Stimulated activated CD8-positive, alpha-beta memory T cell treated with anti-CD3 and anti-CD28 coated beads, Interleukin-4, amount 100 ng/mL, for 1 hour (primary cell): ENCODE results near the gene ULBP3.
"Not testable (repeated sequence)": the region's sequence is repeated elsewhere in the genome, so short reads cannot be mapped to it uniquely, and the experiment has no call there.

Experiments
- DNase-seq, 2 donors: peaks; one replicate each; pipeline ENCODE4 v3.0.0-alpha.2; 2020; ENCODE audit warnings: low read depth in 2 of 2, low spot score in 1 of 2

The ULBP3 gene

DNA sequence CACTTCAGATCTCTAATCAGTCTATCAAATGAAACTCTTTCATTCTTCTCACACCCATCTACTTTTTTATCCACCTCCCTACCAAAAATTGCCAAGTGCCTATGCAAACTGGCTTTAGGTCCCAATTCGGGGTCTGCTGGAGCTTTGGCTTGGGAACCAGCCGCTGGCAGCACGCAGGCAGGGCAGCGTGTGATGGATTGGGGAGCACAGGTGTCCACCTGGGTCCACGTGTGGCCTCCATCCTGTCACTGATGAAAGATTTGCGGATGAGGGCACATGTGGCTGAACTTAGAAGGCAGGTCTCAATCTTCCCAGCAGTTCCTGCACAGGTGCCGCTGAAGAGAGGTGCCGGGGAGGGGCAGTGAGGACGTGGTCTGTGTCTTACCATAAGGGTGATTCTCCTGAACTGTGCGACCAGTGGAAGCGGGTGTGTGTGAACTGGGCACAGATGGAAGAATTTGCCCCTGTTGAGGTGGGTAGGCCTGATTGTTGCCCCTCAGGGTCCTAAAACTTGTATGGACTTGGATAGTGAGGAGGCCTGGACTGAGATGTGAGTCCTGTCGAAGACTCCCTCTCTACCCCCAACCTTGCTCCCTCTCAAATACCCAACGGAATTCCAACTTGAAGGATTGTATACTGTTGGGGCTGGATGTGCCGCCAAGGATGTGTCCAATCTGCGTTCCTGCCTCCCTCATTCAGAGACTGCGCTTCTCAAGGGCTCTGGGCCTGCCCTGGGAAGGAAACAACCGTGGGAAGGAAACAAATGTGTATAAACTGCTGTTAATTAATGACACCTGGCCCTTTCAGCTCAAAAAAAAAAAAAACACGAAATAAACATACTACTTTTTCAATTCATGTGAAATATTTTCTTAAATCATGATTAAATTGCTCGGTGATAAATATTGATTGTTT is 25.2 kb downstream of the ULBP3 start:
- no peak for DNase-seq

DNA sequence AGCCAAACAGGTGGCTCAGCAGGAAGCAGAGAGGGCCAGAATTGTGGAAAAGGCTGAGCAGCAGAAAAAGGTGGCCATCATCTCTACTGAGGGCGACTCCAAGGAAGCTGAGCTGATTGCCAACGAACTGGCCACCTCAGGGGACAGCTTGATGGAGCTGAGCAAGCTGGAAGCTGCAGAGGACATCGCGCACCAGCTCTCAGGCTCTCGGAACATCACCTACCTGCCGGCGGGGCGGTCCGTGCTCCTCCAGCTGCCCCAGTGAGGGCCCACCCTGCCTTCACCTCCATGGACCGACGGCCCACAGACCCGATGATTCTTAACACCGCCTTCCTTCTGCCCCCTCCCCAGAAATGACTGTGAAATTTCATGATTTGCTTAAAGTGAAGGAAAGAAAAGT is 25.8 kb downstream of the ULBP3 start:
- no peak for DNase-seq

GRCh38 chr6:150038202-150039062 is 30.5 kb downstream of the ULBP3 start:
- DNase-seq = no peak

DNA sequence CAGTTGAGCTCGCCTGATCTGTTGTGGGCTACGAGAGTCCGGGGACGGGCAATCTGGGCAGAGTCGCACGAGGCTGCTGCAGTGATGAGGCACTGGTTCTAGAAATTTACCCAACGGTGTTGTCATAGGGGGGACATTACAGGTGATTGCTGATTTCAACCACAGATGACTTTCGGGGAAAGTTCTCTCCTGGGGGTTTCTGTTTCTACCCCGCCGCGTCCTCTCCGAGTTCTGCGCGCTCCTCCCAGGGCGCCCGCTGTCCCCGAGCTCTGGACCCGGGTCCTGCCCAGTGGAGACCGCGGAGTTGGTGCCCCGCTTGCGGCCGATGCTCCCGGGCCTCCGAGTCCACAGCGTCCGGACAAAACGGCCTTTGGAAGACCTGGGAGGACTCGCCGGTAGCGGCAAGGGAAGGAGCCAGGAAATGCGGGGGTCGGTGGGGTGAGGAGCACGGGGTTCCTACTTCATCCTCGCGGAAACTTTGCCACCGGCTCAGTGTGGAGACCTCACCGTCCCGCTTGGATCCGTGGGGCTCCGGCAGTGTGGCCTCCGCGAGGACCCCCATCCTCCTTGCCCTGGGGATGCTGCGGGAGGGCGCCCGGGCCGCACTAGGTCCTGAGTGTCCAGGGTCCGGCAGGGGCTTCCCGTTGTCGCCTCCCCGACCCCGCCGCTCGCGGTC is 31.3 kb downstream of the ULBP3 start:
- DNase-seq = no peak

GRCh38 chr6:150036081-150036480 is 32.8 kb downstream of the ULBP3 start:
- DNase-seq = no peak

- no peak for DNase-seq
Measured at GRCh38 chr6:150033207-150033771, 35.6 kb downstream of the ULBP3 start.

DNA sequence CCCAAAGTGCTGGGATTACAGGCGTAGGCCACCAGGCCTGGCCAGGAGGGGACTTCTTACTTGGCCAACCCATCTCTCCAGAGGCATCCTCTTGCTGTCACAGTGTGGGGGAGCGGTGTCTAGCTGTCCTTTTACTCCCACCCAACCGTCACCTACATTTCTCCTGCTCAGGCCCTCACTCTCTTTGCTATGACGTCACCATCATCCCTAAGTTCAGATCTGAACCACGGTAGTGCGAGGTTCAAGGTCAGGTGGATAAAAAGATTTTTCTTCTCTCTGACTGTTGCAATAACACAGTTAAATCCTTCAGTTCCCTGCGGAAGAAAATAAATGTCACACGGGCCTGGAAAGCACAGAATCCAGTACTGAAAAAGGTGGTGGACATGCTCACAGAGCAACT is 36.3 kb downstream of the ULBP3 start:
- DNase-seq = no peak

GRCh38 chr6:150030611-150031010 is 38.3 kb downstream of the ULBP3 start:
- no peak for DNase-seq

GRCh38 chr6:150029749-150030148 is 39.2 kb downstream of the ULBP3 start:
- no peak for DNase-seq

DNA sequence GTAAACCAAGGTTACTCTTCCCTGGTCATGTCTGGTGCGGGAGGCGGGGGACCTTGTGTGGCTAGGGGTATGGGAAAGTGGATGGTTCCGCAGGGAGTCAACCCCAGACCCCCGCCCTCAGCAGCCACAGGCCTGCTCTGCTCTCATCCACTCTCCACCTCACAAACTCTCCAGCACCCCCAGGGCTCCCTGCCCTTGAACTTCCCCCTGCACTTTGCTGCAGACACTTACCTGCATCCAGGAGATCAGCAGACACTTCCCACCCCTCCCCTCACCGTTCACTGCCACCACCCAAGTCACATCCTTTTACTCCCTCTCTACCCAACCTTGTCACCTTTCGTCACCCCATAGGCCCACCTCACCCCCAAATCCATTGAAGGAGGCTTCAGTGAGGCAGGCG is 39.6 kb downstream of the ULBP3 start:
- no peak for DNase-seq

- no peak for DNase-seq
Measured at GRCh38 chr6:150028799-150029198, 40.1 kb downstream of the ULBP3 start.

DNA sequence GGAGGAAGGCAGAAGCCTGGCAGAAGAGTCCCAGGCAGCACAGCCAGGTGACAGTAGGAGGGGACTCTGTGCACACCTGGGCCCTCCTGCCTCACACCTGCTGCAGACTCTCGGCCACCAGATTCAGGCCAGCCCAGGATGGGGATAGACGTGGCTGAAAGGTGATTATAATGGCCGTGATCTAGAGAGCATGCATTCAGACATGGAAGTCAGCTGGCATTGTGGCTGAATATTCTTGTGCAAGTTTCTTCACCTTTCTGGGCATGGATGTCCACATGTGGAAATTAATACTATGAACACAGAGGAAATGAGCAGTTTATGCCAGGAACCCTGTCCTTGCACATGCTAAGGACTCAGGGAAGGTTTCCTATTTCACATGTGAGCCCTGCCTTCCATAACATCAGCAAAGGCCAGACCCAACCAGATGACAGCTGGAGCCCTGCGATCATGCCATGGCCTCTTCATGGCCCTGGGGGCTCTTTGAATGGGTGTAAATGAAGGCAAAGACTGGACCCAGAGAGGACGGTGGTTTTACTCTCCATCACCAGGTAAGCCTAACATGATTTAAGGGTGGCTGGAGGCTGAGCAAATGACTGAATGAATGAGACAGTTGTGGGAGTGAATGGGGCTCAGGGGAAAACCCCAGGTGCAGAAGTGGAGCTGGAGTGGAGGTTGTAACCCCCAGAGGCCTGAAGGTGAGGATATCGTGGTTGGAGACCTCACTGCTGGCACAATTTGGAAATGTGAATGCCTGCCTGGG is 40.9 kb downstream of the ULBP3 start:
- DNase-seq = no peak

- DNase-seq = no peak
Measured at GRCh38 chr6:150026976-150027805, 41.7 kb downstream of the ULBP3 start.

DNA sequence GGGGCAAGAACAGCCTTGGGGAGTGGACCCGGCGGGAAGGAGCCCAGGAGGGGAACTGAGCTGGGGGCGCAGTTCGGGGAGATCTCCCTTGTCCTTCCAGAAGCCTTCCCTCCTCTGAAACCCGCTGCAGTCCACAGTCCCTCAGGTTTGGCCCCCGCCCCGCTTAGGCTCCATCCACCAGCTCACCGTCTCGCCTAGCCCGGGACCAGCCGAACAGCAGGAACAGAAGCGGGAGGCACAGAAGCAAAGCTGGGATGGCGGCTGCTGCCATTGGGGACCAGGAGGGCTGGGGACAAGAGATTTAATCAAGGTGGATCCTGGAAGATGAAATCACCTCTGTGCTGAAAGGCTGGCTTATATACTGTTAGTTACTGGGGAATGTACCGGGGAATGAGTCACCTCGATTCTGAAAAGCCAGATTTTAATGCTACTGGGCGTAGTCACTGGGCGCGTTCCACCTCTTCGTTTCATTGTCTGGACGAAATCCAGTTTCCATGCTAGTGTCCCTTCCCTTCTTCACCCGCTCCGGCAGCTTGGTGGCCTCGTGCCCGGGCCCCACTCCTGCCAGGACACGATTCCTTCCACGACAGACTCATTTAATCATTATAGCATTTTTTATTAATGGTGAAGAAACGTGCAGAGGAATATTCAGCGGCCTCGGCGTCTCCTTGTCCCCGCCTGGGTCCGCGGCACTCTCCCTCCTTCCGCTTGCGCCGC is 43.6 kb downstream of the ULBP3 start, which contains the start of gene RAET1L:
RAET1L (minus strand) TSS at position 332 of the 717 bp plus-strand sequence; CDS start at position 271, 61 bp downstream.
- DNase-seq = no peak

DNA sequence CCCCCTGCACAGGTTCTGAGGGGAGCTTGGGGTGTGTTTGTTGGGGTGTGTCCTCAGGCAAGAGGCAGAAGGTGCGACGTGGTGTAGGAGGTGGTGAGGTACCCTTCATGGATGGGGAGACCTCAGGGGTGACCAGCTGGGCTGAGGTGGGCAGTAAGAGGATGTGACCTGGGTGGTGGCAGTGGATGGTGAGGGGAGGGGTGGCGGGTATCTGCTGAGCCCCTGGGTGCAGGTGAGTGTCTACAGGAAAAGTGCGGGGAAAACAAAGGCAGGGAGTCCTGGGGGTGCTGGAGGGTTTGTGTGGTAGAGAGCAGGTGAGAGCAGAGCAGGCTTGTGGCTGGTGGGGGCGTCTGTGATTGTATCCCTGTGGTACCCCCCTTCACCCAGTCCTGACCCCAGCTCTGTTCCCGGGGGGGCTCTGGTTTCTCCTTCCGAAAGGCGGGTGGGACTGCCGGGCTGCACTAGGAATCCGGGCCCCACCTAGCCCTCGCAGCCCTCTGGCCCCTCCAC is 44.2 kb downstream of the ULBP3 start:
- no peak for DNase-seq

DNA sequence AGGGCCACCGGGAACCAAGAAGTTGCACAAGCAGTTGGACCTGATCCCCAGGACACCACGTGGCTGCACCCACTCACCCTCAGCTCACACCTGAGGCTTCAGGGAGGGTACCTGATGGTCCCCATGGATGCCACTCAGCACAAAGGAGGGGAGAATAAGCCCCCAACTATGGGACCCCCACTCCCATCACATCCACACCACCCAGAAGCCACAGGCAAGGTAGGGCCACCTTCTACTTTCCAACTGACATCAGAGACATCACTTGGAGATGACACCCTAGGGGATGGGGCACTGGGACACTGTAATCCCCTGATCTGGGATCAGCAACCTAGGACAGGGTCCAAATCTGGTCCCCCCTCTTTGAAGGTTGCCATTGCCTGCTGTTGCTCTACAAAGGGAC is 44.9 kb downstream of the ULBP3 start:
- not testable (repeated sequence) for DNase-seq

- DNase-seq = not testable (repeated sequence)
Measured at GRCh38 chr6:150021870-150022269, 47.1 kb downstream of the ULBP3 start.

GRCh38 chr6:150018846-150019580 is 49.9 kb downstream of the ULBP3 start:
- no peak for DNase-seq
